Measurements from ENCODE around the gene TRMT10A.

DNA sequence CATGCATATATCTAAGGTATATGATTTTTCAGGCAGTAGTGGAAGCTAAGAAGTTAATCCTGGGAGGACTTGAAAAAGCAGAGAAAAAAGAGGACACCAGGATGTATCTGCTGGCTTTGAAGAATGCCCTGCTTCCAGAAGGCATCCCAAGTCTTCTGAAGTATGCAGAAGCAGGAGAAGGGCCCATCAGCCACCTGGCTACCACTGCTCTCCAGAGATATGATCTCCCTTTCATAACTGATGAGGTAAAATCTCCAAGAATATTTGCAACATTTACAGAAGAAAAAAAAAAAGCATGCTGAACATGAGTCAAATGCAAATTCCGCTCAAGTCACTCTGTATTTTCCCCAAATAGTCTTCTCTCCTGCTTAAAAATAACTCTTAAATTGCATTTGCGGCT is 42.9 kb upstream of the TRMT10A start:
- TF ChIP-seq POLR2A (IDR thresholded peaks at IDR 0.05): no peak
- TF ChIP-seq, protein P1, sequence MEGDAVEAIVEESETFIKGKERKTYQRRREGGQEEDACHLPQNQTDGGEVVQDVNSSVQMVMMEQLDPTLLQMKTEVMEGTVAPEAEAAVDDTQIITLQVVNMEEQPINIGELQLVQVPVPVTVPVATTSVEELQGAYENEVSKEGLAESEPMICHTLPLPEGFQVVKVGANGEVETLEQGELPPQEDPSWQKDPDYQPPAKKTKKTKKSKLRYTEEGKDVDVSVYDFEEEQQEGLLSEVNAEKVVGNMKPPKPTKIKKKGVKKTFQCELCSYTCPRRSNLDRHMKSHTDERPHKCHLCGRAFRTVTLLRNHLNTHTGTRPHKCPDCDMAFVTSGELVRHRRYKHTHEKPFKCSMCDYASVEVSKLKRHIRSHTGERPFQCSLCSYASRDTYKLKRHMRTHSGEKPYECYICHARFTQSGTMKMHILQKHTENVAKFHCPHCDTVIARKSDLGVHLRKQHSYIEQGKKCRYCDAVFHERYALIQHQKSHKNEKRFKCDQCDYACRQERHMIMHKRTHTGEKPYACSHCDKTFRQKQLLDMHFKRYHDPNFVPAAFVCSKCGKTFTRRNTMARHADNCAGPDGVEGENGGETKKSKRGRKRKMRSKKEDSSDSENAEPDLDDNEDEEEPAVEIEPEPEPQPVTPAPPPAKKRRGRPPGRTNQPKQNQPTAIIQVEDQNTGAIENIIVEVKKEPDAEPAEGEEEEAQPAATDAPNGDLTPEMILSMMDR (IDR thresholded peaks at IDR 0.05): no peak

Data from body of pancreas (tissue), 4 donors.